CD4-positive, alpha-beta T cell treated with Interleukin-21 for 1 hour (primary cell): ENCODE results near the gene MORN1.

Experiments used
- DNase-seq: peaks from one replicate; pipeline ENCODE4 v3.0.0-alpha.2; 2020

MORN1 gene

DNA sequence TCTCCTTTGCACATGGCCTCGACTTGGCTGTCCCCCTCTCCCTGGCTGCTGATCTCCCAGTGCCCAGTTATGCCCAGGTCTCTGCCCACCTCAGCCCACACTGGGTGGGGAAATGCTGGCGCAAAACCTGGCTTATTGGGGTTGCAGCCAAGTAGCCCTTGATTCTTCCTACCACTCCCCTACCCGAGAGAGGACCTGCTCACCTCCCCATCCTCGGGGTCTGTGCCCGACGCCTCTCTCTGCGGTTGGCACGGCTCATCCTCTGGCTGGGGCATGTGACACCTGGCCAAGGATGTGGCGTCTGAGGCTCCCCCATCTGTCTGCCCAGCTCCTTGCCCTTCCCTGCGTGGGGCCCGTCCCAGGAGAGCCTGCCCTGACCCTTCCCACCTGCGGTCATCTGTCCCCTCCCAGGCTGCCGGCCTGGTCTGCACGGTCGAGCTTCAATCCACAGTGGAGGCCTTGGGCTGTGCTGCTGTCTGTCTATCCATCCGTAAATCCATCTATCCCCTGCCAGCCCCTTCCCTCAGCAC is 27.5 kb upstream of the MORN1 start:
- DNase-seq, result no peak

DNA sequence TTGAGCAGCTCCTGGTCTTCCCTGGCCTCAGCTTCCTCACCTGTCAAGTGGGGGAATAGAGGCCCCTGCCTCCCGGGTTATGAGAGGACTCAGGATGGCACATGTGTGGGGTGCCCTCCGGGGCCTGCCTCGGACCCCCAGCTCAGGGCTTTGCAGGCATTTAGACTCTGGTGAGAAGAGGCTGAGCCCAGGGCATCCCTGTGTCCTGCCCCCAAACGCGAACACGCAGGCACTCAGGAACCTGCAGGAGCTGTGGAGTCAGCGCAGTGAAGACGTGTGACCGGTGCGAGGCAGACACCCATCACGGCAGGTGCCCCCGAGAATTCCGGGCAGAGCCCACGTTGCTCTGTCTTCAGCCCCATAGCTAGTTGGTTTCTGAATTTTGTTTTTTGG is 26.5 kb upstream of the MORN1 start:
- no peak for DNase-seq

GRCh38 chr1:2417083-2417832 is 25.9 kb upstream of the MORN1 start:
- DNase-seq, result no peak

DNA sequence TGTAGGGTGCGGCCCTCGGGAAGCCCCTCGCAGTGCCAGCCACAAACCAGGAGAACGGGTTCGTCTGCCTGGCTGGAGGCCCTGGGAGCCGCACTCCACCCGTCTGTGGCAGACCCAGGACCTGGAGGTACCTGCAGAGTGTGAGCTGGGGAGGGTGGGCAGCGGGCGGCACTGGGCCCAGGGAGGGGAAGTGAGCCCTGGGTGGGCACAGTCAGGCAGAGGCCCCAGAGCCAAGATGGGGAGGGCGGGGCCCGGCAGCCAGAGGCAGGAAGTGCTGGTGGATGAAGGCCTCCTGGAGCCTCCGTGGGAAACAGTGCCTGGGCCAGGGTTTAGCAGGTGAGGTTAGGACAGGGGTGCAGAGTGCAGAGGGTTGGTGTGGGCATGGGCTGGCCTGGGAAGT is 25.0 kb upstream of the MORN1 start:
- DNase-seq, result peak; percentile 31

- DNase-seq, result peak; percentile 61
Observed at GRCh38 chr1:2415801-2416208, 24.5 kb upstream of the MORN1 start.

DNA sequence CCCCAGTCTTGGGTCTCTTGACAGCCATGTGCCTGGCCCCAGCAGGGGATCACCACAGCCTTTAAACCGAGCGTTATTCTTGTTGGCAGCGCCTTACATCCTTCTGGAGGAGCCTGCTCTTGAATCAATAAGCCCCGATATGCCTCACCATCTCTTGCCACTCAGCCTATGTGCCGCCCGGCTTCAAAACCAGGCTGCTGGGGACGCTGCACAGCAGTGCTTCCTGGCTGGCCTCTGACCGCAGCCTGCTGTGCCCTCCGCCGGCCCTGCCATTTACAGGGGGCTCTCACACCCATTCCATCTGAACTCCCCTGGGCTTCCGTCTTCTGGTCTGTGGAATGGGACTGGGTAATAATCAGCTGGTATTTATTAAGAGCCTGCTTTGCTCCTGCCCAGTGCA is 24.0 kb upstream of the MORN1 start:
- DNase-seq, result peak; percentile 5

DNA sequence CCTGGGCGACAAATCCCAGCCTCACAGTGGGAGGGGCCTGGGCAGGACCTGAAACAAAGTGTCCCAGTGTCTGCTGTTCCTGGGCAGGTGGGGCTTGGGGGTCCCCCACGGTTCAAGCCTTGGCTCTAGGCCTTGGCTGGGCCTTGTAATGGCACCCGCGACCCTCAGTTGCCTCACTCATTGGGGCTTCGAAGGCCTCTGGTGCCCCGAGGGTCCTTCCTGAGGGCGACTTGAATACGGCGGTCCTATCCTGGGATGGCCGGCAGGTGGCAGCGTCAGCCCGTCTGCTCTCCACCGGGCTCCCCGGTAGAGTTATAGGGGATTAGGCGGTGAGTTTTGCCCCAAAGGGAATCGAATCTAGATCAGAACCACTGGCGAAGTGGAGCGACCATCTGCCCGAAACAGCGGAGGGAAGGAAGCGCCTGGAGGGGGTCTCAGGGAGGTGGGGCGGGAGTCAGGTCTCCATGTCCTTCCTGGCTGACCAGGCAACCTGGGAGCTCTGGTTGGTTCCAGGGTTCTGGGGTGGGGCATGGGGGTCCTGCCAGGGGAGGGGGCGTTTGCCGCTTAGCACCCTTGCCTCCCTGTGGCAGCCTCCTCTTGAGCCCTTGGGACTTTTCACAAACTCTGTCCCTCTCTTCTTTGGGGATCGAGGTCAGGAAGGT is 23.1 kb upstream of the MORN1 start:
- DNase-seq, result peak; percentile 83

DNA sequence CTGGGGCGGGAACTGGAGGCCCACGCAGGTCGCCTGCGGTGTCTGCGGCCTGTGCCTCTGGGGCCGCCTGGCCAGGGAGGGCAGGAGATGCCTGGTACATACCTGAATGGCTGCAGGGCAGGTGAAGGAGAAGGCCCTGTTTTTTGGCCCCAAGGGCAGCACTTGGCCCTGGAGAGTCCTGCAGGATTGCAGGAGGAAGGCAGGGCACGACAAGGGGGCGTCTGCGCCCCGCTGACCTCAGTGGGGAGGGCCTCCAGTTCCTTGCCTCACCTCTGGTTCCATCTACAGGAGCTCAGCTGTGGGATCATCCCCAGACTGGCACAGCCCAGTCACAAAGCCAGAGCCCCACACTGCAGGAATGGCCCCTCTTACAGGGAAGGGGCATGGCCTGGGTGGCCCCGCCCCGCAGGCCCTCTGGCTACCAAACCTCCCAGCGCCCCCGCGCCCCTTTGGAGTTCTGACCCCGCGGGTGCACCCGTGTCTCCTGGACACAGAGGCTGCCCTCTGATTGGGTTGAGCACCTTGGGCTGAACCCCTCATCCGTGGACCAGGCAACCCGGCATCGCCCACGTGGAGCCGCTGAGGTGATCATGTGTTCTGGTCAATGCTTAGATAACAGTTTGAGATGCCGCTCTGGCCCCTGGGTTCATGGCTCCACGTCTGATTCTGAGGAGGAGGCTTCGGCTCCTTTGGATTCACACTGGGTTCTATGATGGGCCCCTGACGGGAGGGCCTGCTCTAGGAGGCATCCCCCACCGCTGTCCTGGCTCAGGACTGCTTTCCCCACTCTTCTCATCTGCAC is 22.3 kb upstream of the MORN1 start:
- DNase-seq, result peak; percentile 3

GRCh38 chr1:2412773-2413494 is 21.6 kb upstream of the MORN1 start:
- no peak for DNase-seq

DNA sequence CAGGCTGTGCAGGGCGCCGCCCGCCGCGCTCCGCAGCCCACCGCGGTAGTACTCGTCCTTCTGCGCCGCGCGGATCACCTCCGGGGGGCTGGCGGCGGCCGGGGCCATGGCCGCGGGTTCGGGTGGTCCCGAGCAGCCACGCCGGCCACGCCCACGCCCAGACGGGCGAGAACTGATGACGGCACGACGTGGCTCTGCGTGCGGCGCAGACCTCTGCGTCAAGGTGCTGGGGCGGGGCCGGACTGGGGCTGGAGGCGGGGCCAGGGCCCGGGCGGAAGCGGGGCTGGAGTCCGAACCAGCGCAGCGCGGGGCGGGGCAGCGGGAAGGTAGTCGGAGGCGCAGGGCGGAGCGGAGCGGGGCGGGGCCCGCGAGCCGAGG is 21.0 kb upstream of the MORN1 start, which contains the start of gene PEX10:
Gene PEX10 (minus strand): TSS at position 170 of the 378 bp plus-strand sequence. CDS start 62 bp downstream, at position 108.
- DNase-seq, result peak; percentile 98

- DNase-seq, result no peak
Observed at GRCh38 chr1:2411801-2412394, 20.5 kb upstream of the MORN1 start.

DNA sequence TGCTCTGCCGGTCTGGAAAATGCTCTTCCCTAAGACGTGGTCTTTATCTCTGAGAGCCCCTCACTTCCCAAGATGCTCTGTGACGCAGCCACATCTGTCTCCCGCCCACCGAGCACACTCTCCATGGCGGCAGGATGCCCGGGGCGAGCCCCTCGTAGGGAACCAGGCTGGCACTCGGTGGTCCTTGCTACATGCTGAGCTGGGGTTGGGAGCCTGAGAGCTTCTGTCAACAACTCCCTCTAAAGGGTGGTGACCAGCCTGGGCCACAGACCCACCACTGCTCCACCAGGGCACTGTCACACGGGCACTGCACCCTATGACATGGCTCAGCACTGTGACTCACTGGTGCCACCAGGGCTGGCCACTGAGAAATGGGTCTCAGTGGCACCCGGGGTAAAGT is 18.4 kb upstream of the MORN1 start:
- DNase-seq, result no peak

DNA sequence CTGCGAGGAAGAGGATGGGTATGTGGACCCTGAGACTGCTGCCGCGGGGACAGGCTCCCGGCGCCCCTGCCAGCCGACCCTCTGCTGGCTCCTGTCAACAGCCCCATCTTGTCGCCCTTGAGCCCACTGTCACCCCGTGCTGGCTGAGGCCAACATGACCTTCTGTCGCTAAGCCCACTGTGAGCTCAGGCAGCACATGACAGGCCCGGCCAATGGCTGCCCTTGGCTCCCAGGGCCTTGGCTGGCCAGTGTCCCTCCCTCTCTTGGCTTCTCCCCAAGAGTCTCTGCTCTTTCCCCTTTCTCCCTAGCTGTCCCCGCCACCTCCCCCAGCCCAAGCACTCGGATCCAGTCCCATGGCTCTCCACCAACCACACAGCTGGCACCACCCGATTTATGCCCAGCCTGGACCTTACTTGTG is 17.5 kb upstream of the MORN1 start:
- no peak for DNase-seq

- DNase-seq, result no peak
Observed at GRCh38 chr1:2408456-2408855, 17.1 kb upstream of the MORN1 start.

- DNase-seq, result no peak
Observed at GRCh38 chr1:2407991-2408275, 16.6 kb upstream of the MORN1 start.

DNA sequence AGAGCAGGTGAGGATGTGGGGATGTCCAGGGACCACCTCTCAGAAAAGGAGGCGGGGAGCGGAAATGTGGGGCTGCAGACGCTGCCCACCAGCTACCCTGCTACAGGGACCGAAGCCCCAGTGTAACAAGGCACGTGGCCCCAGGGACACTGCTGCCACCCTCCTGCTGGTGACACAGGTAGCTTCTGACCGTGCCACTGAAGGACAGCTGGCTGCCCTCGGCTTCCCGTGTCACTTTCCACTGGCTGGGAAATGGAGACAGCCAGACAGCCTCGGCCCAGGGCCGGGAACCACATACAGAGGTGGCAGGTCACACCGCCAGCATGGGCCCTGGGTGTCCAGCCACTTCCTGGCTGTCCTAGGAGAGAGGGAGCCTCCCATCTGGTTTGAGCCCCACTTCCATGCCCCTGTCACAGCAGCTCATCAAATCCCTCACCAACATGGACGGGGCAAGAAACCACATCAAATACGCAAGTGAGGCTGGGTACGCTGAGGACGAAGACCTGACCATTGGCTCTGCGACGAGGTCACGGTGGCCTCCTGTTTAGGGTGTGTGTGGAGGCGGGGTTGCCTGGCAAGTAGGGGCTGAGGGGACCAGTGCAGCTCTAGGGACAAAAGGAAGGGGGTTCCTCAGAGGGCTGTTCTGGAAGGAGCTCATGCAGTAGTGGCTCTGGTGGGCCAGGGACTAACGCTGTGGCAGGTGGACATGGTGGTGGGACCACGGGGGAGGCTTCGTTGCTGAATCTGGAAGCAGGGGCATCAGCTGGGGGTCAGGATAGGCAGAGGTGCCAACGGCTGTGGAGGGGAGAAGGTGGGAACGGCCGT is 16.0 kb upstream of the MORN1 start:
- no peak for DNase-seq

GRCh38 chr1:2406451-2407041 is 15.2 kb upstream of the MORN1 start:
- DNase-seq, result no peak

DNA sequence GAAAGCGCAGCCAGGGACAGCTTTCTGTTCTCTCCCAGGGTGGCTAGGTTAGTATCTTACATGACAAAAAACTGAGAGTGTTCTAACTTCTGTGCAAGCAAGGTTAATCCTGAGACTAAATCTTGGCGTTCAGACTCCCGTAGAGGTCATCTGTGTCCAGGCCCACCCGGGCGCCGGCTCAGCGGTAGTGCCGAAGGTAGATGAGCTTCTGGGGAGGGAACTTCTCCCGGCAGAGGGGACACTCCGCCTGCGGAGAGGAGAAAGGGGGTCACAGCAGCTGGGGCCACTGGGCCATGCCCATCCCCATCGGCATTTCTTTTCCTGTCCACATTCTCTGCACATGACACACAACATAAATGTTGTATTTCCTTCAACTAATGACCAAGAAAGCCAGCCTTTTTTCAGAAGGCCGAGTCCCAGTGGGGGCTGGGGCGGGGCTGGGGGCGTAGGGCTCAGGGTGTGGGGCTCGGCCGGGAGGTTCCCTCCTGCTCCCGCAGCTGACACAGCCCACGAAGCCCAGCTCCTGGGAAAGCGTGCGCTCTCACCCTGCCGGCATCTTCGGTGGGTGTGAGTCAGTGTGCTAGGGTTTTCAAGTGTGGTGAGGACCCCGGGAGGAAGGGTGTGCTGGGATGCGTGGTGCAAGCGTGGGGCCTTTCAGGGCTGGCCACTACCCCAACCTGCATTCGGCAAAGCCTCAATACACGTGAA is 14.4 kb upstream of the MORN1 start:
- DNase-seq, result no peak

GRCh38 chr1:2404890-2405511 is 13.6 kb upstream of the MORN1 start:
- no peak for DNase-seq
